GM19468 (cell line): ENCODE measurements around the gene HMGCS2.

Source experiments
- ATAC-seq: cut with Tn5 transposase; IDR thresholded peaks from one replicate; pipeline ENCODE4 v1.9.1; 2021; ENCODE audit warnings: mild to moderate bottlenecking, moderate library complexity, moderate number of reproducible peaks; ENCODE audit not compliant: unreplicated experiment; ENCODE audit errors: extremely low read depth

Gene HMGCS2

DNA sequence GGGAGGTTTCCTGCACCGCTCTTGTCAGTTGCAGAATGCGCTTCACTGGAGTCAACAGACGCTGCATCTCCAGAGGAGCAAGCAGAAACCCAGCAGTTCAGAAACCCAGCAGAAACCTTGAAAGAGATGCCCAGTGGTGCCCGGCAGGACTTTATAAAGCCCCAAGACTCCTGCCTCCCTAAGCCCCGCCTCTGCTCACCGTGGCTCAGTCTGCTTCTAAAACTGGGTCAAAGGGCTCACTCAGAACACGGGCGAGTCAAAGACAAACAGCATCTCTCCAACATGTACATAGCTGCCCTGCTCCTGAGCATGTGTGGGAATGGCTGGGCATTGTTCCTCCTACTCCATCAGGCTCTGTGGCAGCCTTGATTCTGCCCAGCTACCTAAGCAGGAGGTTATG lies at the start of gene HMGCS2:
Gene HMGCS2 (minus strand): TSS at position 128 of the 400 bp plus-strand sequence. CDS start 61 bp downstream, at position 67.
- no peak for ATAC-seq

DNA sequence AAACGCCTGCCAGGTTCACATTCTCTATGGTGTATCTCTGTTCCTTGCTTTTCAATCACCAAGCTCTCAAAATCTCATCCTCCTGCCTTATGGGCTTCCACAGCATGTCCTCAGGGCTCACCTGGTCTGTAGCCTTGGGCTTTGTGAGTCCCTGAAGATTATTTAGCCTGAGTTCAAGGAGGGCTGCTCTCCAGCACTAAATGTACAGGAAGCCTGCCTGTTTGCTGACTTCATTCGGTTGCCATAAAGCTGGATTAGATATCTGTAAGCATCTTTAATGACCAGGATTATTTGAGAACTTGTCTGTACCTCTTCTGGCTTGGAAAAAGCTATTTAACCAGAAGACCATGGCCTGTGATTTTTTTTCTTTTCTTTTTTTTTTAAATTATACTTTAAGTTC lies 49.5 kb upstream of the HMGCS2 start:
- no peak for ATAC-seq

DNA sequence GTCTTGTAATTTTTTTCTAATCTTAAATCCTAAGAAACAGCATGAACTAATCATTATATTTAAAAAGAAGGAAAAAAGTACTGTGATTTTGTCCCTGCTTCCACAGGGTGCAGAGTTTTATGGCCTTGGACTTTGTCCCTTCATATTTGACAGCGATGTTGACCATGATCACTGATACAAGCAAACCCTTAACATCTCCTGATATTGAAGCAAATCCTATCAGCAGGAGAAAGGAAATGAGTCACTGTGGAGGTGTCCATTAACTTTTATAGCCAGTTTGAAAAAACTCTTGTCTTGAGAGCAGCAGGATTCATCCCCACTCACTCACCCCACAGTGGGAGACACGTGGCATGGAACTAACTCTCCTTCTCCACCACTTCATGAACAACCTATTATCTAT lies 47.7 kb upstream of the HMGCS2 start:
- no peak for ATAC-seq

- ATAC-seq, result no peak
These were observed 47.2 kb upstream of the HMGCS2 start for GRCh38 chr1:119815928-119816327.

- ATAC-seq, result no peak
These were observed 46.7 kb upstream of the HMGCS2 start for GRCh38 chr1:119815361-119815760.

DNA sequence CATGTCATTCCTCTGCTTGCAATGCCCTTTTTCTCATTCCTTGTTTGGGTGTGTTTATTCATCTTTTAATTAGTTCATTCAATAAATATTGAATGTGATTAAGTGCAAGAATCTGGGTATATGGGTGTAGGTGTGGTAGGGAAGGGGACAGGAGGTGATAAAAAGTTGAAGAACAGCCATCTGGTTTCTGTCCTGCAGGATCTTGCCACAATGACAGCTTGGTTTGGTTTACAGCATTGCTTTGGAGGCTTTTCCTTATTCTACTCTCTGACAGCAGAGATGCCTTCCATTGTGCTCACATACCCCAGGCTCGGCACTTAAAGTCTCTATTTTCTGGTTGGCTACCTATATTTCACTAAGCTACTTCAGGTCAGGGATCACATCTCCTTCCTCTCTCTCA lies 45.6 kb upstream of the HMGCS2 start:
- no peak for ATAC-seq

DNA sequence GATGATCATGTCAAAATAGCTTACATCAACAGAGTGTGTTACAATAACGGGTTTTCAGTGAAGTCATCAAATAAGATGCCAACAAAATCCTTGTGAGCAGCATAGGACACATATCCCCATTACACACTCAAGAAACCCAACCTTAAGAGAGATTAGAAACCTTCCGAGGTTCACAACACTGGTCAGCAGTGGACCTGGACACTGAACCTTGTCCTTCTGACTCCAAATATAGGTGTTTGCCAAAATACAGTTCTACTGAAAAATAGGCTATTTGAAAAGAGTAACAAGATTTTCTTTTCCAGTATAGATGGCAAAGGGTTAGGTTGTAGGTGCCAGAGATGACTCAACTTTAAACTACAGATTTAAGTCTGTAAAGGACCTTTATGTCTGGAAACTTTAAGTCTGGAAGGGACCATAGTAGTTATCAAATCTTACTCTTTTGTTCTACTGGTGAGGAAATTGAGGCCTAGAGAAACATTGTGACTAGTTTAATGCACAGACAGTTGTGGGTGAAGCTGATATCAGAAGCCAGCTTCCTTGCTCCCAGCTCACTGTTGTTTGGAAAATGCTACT lies 43.4 kb upstream of the HMGCS2 start:
- ATAC-seq, result no peak

- no peak for ATAC-seq
These were observed 42.7 kb upstream of the HMGCS2 start, which contains the start of gene REG4 for GRCh38 chr1:119811387-119811786. Gene REG4 (minus strand): TSS chr1:119811460. CDS start chr1:119808769, 2,691 bp downstream.

GRCh38 chr1:119808972-119809550 lies 40.4 kb upstream of the HMGCS2 start:
- ATAC-seq, result no peak

GRCh38 chr1:119808491-119808890 lies 39.8 kb upstream of the HMGCS2 start:
- ATAC-seq, result no peak

DNA sequence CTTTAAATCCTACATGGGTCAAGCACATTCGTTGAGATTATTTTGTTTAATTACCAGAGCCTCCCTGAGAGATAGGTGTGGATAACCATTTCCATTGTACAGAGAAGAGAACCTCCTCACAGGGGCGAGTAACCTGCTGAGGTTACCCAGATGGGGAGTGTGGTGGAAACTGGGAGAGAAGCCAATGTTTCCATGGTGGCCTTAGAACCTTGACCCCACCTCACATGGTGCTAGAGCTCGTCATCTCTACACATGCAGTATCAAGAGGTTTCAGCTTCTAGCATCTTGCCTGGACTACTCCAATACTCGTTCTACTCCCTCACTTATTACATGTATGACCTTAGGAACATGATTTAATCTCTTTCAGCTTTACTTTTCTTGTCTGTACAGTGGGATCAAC lies 37.8 kb upstream of the HMGCS2 start:
- no peak for ATAC-seq

DNA sequence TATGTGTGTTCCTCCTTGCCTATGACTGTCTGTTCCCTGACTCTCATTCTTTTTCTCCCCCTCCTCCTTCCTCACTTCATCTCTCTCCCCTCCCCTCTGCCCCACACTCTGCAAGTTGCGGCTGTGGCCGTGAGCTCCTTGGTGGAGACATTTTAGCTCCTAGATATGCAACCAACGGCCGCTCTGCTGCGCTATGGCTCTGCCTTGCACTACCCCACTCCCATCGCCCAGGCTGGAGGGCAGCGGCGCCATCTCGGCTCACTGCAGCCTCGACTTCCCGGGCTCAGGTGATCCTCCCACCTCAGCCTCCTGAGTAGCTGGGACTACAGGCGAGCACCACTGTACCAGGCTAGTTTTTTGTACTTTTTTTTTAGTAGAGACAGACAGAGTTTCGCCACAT lies 37.0 kb upstream of the HMGCS2 start:
- no peak for ATAC-seq

- ATAC-seq, result no peak
These were observed 36.5 kb upstream of the HMGCS2 start for GRCh38 chr1:119805247-119805646.

GRCh38 chr1:119799599-119800177 lies 31.0 kb upstream of the HMGCS2 start:
- ATAC-seq, result no peak

GRCh38 chr1:119799003-119799402 lies 30.3 kb upstream of the HMGCS2 start:
- ATAC-seq, result no peak

DNA sequence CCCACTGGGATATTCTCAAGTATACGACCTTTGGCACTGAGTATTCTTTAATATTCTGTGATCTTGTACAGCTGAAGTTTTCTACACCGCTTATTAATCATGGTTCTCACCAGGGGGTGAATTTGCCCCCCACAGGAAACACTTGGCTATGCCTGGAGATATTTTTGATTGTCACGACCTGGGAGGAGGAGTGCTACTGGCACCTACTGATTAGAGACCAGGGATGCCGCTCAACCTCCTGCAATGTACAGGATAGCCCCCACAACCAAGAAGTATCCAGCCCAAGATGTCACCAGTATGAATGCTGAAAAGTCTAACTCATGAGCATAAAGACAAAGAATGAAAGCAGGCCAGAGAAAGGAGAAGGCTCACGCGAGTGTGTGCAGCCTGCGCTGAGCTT lies 28.9 kb upstream of the HMGCS2 start:
- no peak for ATAC-seq

GRCh38 chr1:119797162-119797561 lies 28.5 kb upstream of the HMGCS2 start:
- no peak for ATAC-seq

- no peak for ATAC-seq
These were observed 26.8 kb upstream of the HMGCS2 start for GRCh38 chr1:119795261-119796200.

- ATAC-seq, result no peak
These were observed 26.2 kb upstream of the HMGCS2 start for GRCh38 chr1:119794876-119795240.

GRCh38 chr1:119794230-119794875 lies 25.6 kb upstream of the HMGCS2 start:
- no peak for ATAC-seq
